H1 (cell line): ENCODE results near the gene TINAGL1. TPM values are rescaled to one million over a fixed set of nuclear protein-coding genes. Genes with fewer than 3 reads are reported as not detected.

Experiments
- CHD7 ChIP-seq: fragments of 300-600 bp; sonication (generic); IDR thresholded peaks from 2 replicates; pipeline ENCODE4 v1.7.1; 2012; ENCODE audit warnings: low read length, moderate library complexity, mild to moderate bottlenecking, inconsistent platforms; ENCODE audit not compliant: insufficient replicate concordance
- E2F6 ChIP-seq: IDR thresholded peaks from 2 replicates; pipeline ENCODE4 v1.6.1; 2012; ENCODE audit warnings: inconsistent platforms
- KDM4A ChIP-seq: IDR thresholded peaks from one replicate; pipeline ENCODE4 v1.7.1; 2012; ENCODE audit warnings: low read depth, mild to moderate bottlenecking, moderate library complexity, low read length, inconsistent platforms; ENCODE audit not compliant: severe bottlenecking
- KDM5A ChIP-seq: fragments of 200-600 bp; IDR thresholded peaks from 2 replicates; pipeline ENCODE4 v1.7.1; 2012; ENCODE audit warnings: mild to moderate bottlenecking, low read length, inconsistent platforms, mixed read lengths
- USF2 ChIP-seq: IDR thresholded peaks from 2 replicates; pipeline ENCODE4 v1.6.1; 2011; ENCODE audit warnings: low read length, improper control_type of control experiment
- polyA plus RNA-seq, 7 experiments: library from polyadenylated mRNA; depleted of rRNA in 3 of 7; stranded (reverse) in 5 of 7; unstranded in 2 of 7; fragments of >200 nt in 5 of 7; fragments of 200-250 nt in 2 of 7; gene quantifications; 1 replicate in 5 of 7; 2 replicates in 1 of 7; 4 replicates in 1 of 7; pipeline versions ENCODE4 v1.2.1 to v1.2.3, GENCODE V29; 2011 to 2013; ENCODE audit warnings: missing spikeins in 2 of 7, mixed read lengths in 2 of 7
- total RNA-seq: library from RNA; stranded (reverse); fragmentation: NEBNext Ultra II Directional; extraction: Animal tissue kit (Norgen Biotek cat#: 25700); gene quantifications from 2 replicates; pipeline ENCODE4 v1.2.1, GENCODE V29; 2021

The TINAGL1 gene
- total and polyA plus RNA-seq, 2 of the 8 experiments (the other 6 are each of a cell fraction or from before 2014, with no cell fraction given) = 11.2 to 21.7 TPM

- TF ChIP-seq CHD7 (no peak), E2F6 (no peak), KDM5A (no peak), USF2 (no peak), KDM4A (no peak)
These were observed 3.1 kb downstream of the TINAGL1 start (continued) for GRCh38 chr1:31579374-31579773.
